Mucosa of descending colon (tissue), 3 donors: ENCODE measurements around the gene MFSD1. TPM values are rescaled to one million over a fixed set of nuclear protein-coding genes. Genes with fewer than 3 reads are reported as not detected.
A peak's percentile ranks its signal among the peaks of the same experiment; 100 is the strongest.

ENCODE experiments used
- ATAC-seq: fragments of 200-7000 bp; cut with Tn5 transposase; one replicate; pipeline ENCODE4 v1.9.1; 2020; ENCODE audit warnings: mild to moderate bottlenecking, moderate library complexity
- DNase-seq, 3 donors: peaks; one replicate each; pipeline ENCODE4 v3.0.0-alpha.2; 2020
- H3K36me3 ChIP-seq: fragments of 200-600 bp; one replicate; pipeline ENCODE4 v1.8.0; 2021; ENCODE audit warnings: low read depth, mild to moderate bottlenecking
- H3K4me1 ChIP-seq: fragments of 200-600 bp; one replicate; pipeline ENCODE4 v1.8.0; 2021; ENCODE audit warnings: low read depth, mild to moderate bottlenecking
- H3K4me3 ChIP-seq: fragments of 200-600 bp; one replicate; pipeline ENCODE4 v1.8.0; 2021; ENCODE audit warnings: mild to moderate bottlenecking
- H3K9me3 ChIP-seq: fragments of 200-600 bp; one replicate; pipeline ENCODE4 v1.8.0; 2021; ENCODE audit warnings: mild to moderate bottlenecking
- intact Hi-C, 2 donors: fragments of 100-400 bp; cut with DNase I in 1 of 2; cut with micrococcal nuclease in 1 of 2; formaldehyde crosslinking; loops; one replicate each; pipeline versions ENCODE4 v1.11.0 to v1.11.1; 2022; cut with DNase I, micrococcal nuclease
- total RNA-seq, 3 donors: library from RNA; stranded (reverse); fragmentation: NEBNext Ultra II Directional in 2 of 3; extraction: Animal tissue kit (Norgen Biotek cat#: 25700) in 2 of 3; gene quantifications; one replicate each; pipeline versions ENCODE4 v1.2.1 to v1.2.4, GENCODE V29; 2021 to 2023
- TF ChIP-seq, protein P1 (sequence below): fragments of 200-600 bp; IDR thresholded peaks from one replicate; pipeline ENCODE4 v1.8.0; 2022; ENCODE audit warnings: antibody characterized with exemption, mild to moderate bottlenecking
- donor health status: DM: no; HTN: no; CAD: no; lungs with moderate emphysema.
- donor health status: DM: no; HTN: no; CAD: no.
- donor health status: DM: no; HTN: yes; CAD: no.

MFSD1 gene
- total RNA-seq, 3 donors from 2014 or later = 55.3 to 77.8 (median 59.4) TPM

- H3K4me1 ChIP-seq = no peaks in the 10 kb centered on the region
- no peak for DNase-seq
- H3K4me3 ChIP-seq = no peak overlapping the region
- no peak for ATAC-seq
- peaks cover 2% of the 10 kb centered on the region for H3K9me3 ChIP-seq
- TF ChIP-seq, protein P1, sequence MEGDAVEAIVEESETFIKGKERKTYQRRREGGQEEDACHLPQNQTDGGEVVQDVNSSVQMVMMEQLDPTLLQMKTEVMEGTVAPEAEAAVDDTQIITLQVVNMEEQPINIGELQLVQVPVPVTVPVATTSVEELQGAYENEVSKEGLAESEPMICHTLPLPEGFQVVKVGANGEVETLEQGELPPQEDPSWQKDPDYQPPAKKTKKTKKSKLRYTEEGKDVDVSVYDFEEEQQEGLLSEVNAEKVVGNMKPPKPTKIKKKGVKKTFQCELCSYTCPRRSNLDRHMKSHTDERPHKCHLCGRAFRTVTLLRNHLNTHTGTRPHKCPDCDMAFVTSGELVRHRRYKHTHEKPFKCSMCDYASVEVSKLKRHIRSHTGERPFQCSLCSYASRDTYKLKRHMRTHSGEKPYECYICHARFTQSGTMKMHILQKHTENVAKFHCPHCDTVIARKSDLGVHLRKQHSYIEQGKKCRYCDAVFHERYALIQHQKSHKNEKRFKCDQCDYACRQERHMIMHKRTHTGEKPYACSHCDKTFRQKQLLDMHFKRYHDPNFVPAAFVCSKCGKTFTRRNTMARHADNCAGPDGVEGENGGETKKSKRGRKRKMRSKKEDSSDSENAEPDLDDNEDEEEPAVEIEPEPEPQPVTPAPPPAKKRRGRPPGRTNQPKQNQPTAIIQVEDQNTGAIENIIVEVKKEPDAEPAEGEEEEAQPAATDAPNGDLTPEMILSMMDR = no peak
- intact Hi-C loops = no loop called here
- H3K36me3 ChIP-seq = no peaks in the 10 kb centered on the region
Observed at GRCh38 chr3:158859362-158859761, 57.5 kb downstream of the MFSD1 start.

GRCh38 chr3:158863247-158863646, 61.4 kb downstream of the MFSD1 start:
- ATAC-seq (no peak), DNase-seq (no peak)
- no peaks in the 10 kb centered on the region for H3K9me3 ChIP-seq
- no peak overlapping the region for H3K4me3 ChIP-seq
- intact Hi-C loops = no loop called here
- TF ChIP-seq, protein P1 = no peak
- H3K36me3 ChIP-seq = no peaks in the 10 kb centered on the region
- no peaks in the 10 kb centered on the region for H3K4me1 ChIP-seq

GRCh38 chr3:158864492-158864891, 62.6 kb downstream of the MFSD1 start:
- H3K4me1 ChIP-seq = no peaks in the 10 kb centered on the region
- ATAC-seq (peak; percentile 25), DNase-seq (no peak)
- no peaks in the 10 kb centered on the region for H3K36me3 ChIP-seq
- H3K4me3 ChIP-seq = no peak overlapping the region
- TF ChIP-seq, protein P1 = no peak
- intact Hi-C loops = no loop called here
- H3K9me3 ChIP-seq = no peaks in the 10 kb centered on the region

DNA sequence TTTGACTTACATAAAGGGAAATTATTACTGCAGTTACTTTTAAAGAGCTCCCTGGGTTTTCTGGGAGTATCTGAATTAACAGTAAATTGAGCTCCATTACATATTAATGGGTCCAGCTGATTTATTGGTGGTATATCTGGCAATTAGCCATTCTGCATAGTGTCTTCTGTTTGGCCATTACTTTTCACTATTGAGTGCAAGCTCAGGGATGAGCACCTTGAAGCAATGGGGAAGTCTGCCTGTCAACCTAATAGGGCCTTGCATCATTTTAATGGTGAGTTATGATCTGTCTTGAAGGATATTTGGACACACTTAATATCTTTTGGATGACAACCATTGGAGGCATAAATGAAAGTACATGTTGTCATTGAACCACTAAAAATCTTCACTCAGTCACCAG, 73.8 kb downstream of the MFSD1 start:
- Histone ChIP-seq H3K9me3 (no peaks in the 10 kb centered on the region), H3K4me1 (no peaks in the 10 kb centered on the region), H3K4me3 (no peak overlapping the region), H3K36me3 (no peaks in the 10 kb centered on the region)
- TF ChIP-seq, protein P1 = no peak
- intact Hi-C loops = no loop called here
- ATAC-seq = no peak
- no peak for DNase-seq

Other genes starting within 250 kb of the MFSD1 start
- 1 to 10 TPM; 3.1 to 8.1 (median 3.6) TPM for gene MLF1, start 230.9 kb upstream of the MFSD1 start, total RNA-seq
- gene GFM1, start 157.5 kb upstream of the MFSD1 start, total RNA-seq = 10 to 100 TPM; 42.8 to 52.0 (median 47.2) TPM
- gene LXN, start 129.4 kb upstream of the MFSD1 start, total RNA-seq = 10 to 100 TPM; 17.9 to 62.6 (median 48.9) TPM
- gene RARRES1, start 69.6 kb upstream of the MFSD1 start, total RNA-seq = 10 to 100 TPM; 42.7 to 72.0 (median 43.8) TPM